GM12873 (cell line): ENCODE results near the gene MAPK7.

Experiments used
- TF ChIP-seq, protein P1 (sequence below): IDR thresholded peaks from 2 replicates; pipeline ENCODE4 v1.5.1; 2012; ENCODE audit warnings: low read depth, mild to moderate bottlenecking, moderate library complexity, low read length, control low read depth; ENCODE audit not compliant: insufficient read depth; ENCODE audit errors: missing control alignments

MAPK7 gene

GRCh38 chr17:19365499-19365817, 12.8 kb upstream of the MAPK7 start:
- TF ChIP-seq, protein P1, sequence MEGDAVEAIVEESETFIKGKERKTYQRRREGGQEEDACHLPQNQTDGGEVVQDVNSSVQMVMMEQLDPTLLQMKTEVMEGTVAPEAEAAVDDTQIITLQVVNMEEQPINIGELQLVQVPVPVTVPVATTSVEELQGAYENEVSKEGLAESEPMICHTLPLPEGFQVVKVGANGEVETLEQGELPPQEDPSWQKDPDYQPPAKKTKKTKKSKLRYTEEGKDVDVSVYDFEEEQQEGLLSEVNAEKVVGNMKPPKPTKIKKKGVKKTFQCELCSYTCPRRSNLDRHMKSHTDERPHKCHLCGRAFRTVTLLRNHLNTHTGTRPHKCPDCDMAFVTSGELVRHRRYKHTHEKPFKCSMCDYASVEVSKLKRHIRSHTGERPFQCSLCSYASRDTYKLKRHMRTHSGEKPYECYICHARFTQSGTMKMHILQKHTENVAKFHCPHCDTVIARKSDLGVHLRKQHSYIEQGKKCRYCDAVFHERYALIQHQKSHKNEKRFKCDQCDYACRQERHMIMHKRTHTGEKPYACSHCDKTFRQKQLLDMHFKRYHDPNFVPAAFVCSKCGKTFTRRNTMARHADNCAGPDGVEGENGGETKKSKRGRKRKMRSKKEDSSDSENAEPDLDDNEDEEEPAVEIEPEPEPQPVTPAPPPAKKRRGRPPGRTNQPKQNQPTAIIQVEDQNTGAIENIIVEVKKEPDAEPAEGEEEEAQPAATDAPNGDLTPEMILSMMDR: no peak

DNA sequence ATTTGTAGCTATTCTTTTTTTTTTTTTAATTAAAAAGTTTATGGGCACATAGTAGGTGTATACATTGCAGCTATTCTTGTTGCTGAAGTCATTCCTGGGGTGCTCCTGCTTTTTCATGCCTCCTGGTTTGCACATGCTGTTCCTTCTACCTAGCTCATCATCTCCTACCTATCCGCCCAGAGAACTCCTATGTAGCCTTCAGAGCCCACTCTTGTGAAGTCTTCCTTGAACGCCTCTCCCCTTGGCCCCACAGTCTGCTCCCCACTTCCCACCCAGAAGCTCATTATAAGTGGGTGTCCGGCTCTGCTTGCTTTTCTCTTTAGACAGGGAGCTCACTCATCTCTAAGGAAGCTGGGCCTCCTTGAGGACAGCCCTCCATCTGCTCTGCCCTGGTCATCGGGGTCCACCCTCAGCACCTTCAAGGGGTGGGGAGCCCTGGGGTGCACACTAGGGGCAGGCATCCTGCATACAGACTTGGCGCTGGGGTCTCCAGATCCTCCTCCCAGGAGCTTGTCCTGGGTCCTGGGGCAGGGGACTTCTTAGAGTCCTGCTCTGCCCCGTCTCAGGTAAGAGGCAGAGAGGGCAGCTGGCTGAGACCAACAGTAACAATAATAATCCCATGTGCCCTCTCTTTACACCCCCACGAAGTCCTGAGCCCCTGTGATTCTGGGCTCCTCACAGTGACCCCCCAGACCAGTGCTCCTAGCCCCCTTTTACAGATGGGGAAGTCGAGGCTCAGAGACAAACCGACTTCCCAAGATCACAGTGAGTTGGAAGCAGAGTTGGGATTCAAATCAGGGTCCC, 12.3 kb upstream of the MAPK7 start:
- TF ChIP-seq, protein P1: no peak

DNA sequence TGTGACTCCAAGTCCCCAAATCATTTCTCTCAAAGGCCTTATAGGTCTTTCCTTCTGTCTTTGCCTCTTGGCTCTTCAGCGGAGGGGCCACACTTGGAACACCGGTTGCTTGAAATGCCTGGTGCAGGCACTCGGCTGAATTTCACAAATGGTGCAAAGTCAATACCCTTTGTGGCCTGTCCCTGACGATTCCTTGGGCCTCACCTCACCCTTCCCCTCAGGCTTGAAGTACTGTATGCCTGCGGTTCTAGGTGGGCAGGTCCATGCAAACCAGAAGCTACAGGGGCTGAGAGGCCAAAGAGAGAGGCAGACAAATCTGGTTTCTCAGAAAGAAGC, 11.7 kb upstream of the MAPK7 start:
- TF ChIP-seq, protein P1: no peak

GRCh38 chr17:19368229-19368628, 10.1 kb upstream of the MAPK7 start:
- TF ChIP-seq, protein P1: no peak

- TF ChIP-seq, protein P1: no peak
Observed at GRCh38 chr17:19369107-19369778, 9.1 kb upstream of the MAPK7 start.

DNA sequence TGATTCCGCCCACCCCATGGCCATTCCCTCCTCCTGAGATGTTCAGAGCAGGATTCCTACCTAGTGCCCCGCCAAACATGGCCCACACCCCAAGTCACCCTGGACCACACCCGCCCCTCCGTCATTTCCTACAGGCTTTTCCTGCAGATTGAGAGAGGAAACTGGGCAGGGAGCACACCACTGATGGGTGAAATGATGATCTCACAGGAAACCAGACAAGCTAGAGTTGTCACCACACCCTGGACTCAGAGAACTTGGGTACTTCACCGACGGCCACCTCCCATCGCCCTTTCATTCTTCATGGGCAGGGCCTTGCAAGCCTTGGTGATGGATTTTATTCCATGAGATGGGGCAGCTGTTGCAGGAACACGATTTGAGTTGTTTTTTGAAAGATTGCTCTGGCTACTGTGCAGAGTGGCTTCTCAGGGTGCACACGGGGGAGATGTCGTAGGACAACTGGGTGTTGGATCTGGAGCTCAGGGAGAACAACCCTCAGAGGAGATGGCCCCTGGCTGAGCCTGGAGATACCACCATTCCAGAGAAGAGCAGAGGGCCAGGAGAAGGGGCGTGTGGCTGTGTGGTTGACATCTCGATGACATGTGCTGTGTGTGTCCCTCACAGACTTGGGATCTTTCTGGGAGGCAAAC, 8.3 kb upstream of the MAPK7 start:
- TF ChIP-seq, protein P1: no peak

- TF ChIP-seq, protein P1: no peak
Observed at GRCh38 chr17:19370493-19370960, 7.8 kb upstream of the MAPK7 start.
